GM19035 (cell line): ENCODE results near the gene EMD.

Experiments
- ATAC-seq: cut with Tn5 transposase; IDR thresholded peaks from one replicate; pipeline ENCODE4 v1.9.1; 2021; ENCODE audit not compliant: unreplicated experiment

Gene EMD

DNA sequence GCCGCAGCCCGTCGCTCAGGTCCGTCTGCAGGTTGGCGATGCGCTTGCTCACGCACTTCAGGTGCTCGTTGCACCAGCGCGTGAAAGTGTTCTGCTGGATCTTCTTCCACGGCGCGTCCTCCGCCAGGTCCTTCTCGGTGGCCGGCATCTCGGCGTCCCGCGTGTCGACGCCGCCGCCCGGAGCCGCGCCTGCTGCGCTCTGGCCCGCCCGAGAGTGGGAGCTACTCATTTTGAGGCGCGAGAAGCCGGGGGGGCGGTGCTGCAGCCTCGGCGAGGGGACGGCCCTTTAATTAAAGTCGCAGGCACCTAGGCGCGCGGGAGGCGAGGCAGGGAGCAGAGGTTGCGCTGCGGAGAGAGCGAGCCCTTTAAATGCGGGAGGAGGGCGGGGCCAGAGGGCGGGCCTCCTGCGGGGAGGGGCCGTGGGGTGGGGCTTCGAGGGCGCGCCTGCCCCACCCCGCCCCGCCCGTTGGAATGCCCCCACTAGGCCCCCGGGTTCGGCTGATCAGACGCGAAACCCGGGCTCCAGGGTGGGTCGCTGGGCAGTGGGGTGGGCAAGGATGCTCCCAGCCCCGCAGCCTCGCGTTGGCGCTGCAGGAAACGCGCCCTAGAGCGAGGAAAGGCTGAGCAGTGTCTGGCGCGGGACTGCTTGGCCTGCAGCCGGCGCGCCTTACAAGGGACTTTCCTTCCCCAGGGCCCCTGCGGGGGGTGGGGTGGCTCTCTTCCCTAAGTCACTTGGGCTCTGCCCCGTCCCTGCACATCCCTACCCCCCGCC, 7.9 kb upstream of the EMD start:
- ATAC-seq, result peak; percentile 59

DNA sequence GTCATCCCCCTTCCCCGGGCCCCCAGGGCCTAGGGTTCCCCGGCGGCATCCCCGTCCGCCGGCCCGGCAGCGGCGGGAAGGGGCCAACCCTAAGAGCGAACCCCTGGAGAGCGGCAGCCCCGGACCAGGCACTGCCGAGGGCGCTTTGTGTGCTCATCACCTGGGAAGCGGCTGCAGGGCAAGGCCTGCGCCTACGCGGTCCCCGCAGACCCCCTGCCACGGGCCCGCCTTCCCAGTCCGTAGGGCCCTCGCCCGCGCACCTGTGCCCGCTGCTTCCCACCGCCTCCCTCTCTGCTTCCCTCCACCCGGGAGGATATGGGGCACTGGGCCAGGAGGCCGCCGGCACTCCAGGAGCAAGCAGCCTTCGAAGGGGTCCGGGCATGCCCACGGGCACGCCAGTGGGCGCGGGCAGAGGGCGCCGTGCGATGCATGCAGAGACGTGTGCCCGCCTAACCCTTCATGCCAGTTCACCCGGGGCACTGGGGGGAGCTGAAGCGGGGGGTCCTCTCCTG, 7.2 kb upstream of the EMD start:
- no peak for ATAC-seq

DNA sequence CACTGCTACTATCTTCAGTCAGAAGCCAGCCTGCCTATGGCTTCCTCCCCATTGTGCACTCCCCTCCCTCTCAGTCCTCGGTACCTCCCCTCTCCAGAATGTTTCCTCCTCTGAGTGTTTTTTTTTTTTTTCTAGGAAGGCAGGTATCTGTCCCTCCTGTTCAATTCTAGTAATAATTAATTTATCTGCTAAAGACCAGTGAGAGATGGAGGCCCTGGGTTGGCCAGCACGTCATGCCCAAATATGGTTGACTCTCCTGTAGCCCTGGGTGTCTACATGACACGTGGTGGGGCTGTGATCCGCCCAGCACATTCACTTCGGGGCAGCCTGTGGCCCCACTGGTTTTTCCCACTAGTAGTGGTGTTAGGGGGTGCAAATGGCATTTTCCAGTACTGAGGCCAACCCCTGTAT, 6.5 kb upstream of the EMD start:
- no peak for ATAC-seq

DNA sequence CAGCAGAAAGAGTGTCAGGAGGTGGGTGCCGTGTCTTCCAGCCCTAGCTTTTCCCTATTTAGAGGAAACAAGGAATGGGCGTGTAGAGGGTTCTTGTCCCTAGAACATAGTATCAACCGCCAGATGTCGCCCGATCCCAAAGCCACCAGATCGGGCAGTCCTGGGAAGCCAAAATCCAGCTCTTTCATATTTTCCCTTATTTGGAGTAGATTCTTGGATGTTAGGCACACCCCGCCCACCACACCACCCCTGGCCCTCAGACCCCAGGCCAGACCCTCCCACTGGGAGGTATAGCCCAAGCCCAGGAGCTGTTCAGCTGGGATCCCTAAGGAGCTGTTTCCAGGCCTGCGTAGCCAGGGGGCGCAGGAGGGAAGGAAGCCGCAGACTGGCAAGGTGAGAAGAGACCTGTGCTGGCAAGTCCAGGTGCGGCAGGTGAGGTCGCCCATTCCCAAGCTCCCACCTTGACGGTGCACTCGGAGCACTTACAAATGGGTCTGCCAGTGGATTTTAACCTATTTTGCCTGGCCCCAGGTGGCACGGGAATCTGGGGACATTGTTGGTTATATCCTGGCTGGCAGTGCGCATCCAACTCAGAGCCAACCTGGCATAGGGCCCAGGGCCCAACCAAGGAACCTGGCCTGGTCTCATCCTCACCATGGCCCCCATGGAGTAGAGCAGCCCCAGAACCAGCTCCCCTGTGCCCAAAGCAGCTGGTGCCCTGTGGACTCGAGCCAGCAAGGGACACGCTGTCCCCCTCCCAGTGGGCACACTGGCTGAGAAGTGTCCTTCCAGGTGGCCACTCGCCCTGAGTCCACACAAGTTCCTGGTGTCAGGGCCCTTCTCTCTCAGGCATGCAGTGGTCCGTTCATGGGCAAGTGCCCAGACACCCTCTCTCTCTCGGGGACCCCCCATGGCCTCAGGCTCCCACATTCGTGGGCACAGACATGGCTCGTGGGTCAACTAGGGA, 5.5 kb upstream of the EMD start:
- no peak for ATAC-seq

DNA sequence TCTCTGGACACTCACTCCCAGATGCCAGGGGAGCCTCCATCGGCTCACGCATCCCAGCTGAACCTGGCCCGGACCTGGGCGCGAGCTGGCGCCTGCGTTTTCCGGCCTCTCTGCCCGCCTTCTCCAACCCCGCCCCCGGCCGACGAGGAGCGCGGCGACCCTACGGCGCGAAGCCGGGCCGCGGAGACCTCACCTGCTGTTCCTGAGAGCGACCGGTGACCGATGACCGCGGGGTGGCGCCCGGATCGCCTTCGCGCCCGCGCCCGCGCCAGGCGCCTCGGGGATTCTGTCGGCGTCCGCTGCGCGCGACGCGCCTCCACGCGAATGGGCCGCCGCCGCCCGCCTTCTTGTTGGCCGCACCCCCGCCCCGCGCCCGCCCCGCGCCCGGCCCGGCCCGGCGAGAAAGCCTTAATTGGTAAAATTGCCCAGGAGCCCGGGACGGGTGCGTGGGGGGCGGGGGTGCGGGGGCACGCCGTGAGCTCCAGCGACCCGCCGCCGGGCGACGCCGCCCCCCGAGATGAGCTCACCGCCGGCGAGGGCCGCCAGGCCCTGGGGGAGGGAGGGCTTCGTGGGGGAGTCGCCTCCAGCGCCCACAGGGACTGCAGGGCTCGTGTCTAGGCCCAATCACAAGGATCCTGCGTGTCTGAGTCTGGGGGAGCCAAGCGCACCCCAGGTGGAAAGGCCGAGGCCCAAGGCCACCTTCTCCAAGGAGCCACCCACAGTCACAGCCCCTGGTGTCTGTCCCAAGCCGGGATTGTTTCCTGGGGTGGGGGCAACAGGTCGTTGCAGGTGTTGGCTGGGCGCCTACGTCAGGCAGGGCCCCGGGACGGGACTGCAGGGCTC, 4.6 kb upstream of the EMD start, which contains the start of gene FLNA:
TSS of gene FLNA (minus strand) at position 322 of the 843 bp plus-strand sequence. CDS start 3,389 bp downstream, outside the sequence.
- no peak for ATAC-seq

DNA sequence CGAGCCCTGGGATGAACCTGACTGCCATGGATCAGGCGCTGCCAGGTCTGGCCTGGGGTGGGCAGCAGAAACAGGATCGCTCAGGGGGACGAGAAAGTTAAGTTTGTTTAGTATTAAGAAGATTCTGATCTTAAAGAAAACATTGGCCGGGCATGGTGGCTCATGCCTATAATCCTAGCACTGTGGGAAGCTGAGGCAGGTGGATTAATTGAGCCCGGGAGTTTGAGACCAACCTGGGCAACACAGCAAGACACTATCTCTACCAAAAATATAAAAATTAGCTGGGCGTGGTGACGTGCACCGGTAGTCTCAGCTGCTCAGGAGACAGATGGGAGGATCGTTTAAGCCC, 4.0 kb upstream of the EMD start:
- no peak for ATAC-seq

DNA sequence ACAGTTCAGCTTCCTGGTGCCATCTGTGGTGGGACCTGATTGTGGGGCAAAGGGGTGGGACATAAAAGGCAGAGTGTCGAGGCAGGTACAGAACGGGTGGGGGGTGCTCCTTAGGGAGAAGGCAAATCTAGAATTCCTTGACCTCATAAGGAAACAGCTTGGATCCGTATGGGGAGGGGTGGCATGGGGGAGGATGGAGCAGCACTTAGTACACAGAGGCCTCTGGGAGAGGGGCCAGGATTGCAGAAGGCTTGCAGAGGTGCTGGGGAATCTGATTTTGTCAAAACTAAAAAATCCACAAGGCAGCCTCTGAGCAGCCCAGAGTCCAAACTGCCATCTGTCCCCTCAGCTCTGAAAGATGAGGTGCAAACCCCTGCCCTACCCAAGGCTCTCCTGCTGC, 2.3 kb upstream of the EMD start:
- ATAC-seq, result no peak

DNA sequence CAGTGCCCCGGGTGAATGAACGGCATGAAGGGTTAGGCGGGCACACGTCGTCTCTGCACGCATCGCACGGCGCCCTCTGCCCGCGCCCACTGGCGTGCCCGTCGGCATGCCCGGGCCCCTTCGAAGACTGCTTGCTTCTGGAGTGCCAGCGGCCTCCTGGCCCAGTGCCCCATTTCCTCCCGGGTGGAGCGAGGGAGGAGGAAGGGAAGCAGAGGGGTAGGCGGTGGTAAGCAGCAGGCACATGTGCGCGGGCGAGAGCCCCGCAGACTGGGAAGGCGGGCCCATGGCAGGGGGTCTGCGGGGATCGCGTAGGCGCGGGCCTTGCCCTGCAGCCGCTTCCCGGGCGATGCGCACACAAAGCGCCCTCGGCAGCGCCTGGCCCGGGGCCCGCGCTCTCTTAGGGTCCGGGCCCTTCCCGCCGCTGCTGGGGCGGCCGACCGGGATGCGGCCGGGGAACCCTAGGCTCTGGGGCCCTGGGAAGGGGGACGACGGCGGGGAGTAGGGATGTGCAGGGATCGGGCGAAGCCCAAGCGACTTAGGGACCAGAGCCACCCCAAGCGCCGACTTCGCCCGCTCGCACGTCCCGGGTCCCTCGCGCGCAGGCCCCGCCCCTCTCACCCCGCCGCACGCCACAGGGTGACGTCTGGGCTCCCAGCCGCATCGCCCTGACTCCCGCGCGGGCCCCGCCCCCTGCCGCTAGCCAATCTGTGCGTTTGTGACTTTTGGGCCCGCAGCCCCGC, 866 bp upstream of the EMD start:
- peak; percentile 4 for ATAC-seq

DNA sequence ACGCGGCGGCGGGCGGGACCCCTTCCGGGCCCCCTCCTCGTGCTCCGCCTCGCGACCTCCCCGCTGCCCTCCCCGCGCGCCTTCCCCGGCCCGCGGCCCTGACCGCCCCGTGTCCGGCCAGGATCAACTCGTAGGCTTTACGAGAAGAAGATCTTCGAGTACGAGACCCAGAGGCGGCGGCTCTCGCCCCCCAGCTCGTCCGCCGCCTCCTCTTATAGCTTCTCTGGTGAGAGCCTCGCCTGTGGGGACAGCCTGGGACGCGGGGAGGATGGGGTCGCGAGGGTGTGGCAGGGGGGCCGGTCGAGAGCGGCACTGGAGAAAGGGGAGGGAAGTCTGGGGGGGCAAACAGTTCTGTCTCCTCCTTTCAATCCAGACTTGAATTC, 465 bp downstream of the EMD start:
- ATAC-seq, result no peak

DNA sequence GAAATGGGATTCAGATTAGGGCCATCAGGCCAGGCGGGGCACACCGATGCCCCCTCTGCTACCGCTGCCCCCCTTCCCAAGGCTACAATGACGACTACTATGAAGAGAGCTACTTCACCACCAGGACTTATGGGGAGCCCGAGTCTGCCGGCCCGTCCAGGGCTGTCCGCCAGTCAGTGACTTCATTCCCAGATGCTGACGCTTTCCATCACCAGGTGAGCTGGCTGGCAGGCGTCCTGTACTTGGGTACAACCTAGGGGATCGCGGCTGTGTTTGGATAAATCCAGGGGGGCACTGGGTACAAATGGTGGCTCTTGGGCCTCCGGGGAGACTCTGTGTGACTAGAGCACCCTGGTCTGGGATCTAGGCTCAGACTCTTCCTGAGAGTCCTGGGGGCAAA, 1.1 kb downstream of the EMD start:
- no peak for ATAC-seq

DNA sequence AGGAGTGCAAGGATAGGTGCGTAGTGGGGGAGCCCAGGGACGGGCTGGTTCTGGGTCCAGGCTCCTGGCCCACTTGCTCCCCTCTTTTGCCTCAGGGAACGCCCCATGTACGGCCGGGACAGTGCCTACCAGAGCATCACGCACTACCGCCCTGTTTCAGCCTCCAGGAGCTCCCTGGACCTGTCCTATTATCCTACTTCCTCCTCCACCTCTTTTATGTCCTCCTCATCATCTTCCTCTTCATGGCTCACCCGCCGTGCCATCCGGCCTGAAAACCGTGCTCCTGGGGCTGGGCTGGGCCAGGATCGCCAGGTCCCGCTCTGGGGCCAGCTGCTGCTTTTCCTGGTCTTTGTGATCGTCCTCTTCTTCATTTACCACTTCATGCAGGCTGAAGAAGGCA, 1.7 kb downstream of the EMD start:
- no peak for ATAC-seq

DNA sequence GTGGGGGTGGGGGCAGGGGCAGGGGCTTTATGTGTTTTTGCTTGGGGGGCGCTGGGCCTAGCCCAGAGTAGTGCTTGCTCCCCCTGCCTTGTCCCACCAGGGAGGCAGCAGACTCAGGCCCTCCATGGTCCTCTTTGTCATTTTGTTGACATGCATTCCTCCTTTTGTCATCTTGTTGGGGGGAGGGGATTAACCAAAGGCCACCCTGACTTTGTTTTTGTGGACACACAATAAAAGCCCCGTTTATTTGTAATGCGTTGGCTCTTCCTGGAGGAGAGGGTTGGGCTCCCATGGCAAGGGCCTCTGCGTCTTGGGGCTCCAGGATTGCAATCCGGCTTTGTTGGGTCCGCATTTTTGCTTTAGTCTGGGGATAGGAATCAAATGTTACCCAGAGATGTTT, 2.2 kb downstream of the EMD start:
- no peak for ATAC-seq

DNA sequence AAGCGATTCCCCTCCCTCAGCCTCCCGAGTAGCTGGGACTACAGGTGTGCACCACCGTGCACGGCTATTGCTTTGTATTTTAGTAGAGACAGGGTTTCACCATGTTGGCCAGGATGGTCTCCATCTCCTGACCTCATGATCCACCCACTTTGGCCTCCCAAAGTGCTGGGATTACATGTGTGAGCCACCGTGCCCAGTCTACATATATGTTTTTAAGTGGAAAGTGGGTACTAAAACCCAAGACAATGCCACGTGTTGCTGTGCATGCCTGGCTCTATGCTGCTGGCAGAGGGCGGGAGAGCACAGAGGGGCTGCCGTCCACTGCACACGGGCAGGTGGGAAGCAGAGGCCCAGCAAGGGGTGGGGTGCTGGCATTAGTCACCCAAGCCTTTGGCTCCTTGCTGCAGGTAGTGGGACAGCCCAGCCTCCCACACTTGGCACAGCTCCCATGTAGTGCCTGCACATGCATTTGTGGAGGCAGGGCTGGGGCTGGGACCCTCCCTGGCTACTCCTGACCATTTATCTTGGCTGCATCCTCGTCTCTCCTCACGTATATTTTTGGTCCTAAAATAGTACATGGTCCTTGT, 3.5 kb downstream of the EMD start:
- no peak for ATAC-seq

DNA sequence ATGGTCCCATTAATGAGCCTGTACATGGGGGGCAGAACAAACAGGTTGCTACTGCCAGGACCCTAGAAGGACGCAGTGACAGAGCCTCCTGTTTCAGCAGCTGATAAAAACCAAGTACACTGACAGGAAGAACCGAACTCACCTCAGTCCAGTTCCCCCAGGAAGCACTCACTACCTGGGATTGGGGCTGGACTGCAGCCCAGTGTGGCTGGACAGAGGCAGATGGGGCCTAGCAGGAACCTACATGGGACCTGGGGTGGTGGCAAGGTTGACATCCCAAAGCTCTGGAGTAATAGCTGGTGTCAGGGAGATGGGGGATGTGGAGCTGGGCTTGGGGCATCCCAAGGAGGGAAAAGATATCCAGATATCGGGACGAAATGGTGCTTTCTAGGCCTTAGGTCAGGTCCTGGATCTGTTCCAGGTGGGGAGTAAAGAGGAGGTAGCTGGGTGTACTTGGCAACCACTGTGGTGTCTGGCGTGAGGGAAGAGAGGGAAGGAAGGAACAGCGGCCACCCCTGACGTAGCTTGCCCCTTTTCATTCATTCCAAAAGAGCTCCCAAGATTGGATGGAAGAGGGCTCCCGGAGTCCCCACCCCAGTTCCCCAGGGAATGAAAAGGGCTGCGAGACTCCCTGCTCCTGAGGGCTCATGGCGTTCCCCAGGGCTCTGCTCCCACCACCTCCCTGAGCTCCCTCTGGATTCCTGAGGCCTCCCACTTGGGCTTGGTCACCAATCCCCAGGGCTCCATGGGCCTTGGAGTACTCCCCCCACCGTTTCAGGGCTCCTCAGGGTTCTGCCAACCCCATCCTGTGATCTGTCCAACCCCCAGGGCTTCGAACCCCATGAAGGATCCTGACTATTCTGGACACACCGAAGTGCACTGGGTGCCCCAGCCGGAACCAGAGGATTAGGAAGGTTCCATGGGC, 4.5 kb downstream of the EMD start:
- no peak for ATAC-seq

DNA sequence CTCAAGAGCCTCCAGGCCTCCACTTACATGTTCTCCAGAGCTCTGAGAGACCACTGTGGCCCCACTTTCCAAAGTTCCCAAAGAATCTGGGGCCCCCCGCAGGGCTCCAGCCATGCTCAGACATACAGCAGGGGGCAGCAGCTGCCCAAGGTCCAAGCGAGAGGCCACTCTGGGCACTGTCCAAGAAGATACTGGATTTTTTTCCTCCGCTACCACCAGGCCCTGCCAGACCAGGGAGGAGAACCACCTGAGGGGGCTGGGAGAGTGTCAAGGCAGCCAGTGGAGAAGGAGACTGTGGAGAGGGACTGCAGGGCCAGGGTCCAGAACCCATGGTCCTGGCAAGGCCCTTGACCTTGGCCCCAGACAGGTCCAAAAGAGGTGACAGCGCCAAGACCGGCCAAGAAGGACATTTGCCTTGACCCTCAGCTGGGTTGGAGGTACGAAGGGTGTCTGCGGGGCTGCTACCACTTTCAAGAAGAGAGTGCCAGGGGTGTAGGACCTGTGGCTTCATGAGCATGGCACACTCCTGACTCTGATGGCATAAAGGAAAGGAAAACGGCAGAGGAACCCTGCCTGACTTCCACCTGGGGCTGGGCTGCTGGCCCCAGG, 5.3 kb downstream of the EMD start:
- no peak for ATAC-seq

DNA sequence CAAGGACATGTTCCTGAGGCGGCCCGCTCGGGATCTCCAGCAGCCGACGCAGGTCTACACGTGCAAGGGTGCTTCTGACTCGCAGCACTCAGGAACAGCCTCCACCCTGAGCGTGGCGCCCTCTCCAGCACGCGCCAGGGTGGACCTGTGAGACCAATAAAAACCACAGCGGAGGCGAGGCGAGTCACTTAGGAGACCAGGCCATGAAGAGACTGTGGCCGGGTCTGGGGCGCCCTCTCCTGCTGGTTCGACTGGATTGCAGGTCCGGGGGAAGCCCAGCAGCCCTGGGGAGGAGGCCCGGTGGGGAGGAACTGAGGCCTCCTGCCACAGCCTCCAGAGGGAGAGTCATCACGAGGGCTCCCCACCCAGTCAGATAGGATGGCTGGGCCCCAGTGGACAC, 9.0 kb downstream of the EMD start:
- peak; percentile 32 for ATAC-seq

DNA sequence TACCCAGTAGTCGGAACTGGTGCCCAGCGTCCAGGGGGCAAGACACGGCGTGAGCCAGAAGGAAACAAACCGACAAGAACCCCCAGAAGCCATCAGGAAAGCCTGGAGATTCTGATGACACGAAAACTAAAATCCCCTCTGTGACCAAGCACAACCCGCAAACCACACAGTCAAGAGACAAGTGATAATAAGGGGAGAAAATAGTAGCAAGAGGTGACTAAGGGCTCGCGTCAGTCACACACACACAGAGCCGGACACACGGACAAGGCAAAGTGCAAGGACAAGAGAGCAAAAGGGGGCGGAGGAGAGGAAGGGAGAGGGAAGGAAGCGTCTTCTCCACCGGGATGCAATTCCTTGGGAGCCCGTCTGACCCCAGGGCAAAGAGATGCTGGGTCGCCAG, 9.6 kb downstream of the EMD start:
- ATAC-seq, result peak; percentile 24
